ENCODE results near the gene EPHB6.

Gene EPHB6

GRCh38 chr7:142833174-142834048, 21.5 kb upstream of the EPHB6 start:
- DNase-seq (ENCODE audit: low read depth in 2 of 3, low spot score in 2 of 3): no peak

- DNase-seq (ENCODE audit: low read depth in 2 of 3, low spot score in 2 of 3): no peak
These were observed 19.4 kb upstream of the EPHB6 start for GRCh38 chr7:142835487-142835886.

GRCh38 chr7:142836426-142836825, 18.4 kb upstream of the EPHB6 start:
- no peak for DNase-seq (ENCODE audit: low read depth in 2 of 3, low spot score in 2 of 3)

GRCh38 chr7:142838461-142839213, 16.2 kb upstream of the EPHB6 start:
- DNase-seq (ENCODE audit: low read depth in 2 of 3, low spot score in 2 of 3): no peak

GRCh38 chr7:142842251-142842766, 12.6 kb upstream of the EPHB6 start:
- no peak for DNase-seq (ENCODE audit: low read depth in 2 of 3, low spot score in 2 of 3)

GRCh38 chr7:142847353-142847752, 7.5 kb upstream of the EPHB6 start:
- no peak for DNase-seq (ENCODE audit: low read depth in 2 of 3, low spot score in 2 of 3)

- DNase-seq (ENCODE audit: low read depth in 2 of 3, low spot score in 2 of 3): no peak
These were observed 3.6 kb upstream of the EPHB6 start for GRCh38 chr7:142851269-142851668.

- DNase-seq (ENCODE audit: low read depth in 2 of 3, low spot score in 2 of 3): no peak
These were observed 3.0 kb upstream of the EPHB6 start for GRCh38 chr7:142851919-142852318.

- DNase-seq (ENCODE audit: low read depth in 2 of 3, low spot score in 2 of 3): peak; percentile 25 to 47 (median 38)
These were observed 1.0 kb upstream of the EPHB6 start for GRCh38 chr7:142853739-142854371.

GRCh38 chr7:142855114-142855743, 353 bp downstream of the EPHB6 start:
- DNase-seq (ENCODE audit: low read depth in 2 of 3, low spot score in 2 of 3): no peak

- DNase-seq (ENCODE audit: low read depth in 2 of 3, low spot score in 2 of 3): no peak
These were observed 1.1 kb downstream of the EPHB6 start for GRCh38 chr7:142855756-142856564.

- DNase-seq (ENCODE audit: low read depth in 2 of 3, low spot score in 2 of 3): no peak
These were observed 1.8 kb downstream of the EPHB6 start for GRCh38 chr7:142856565-142857245.

- no peak for DNase-seq (ENCODE audit: low read depth in 2 of 3, low spot score in 2 of 3)
These were observed 2.7 kb downstream of the EPHB6 start for GRCh38 chr7:142857625-142858024.

- no peak for DNase-seq (ENCODE audit: low read depth in 2 of 3, low spot score in 2 of 3)
These were observed 4.5 kb downstream of the EPHB6 start for GRCh38 chr7:142859411-142859810.

- DNase-seq (ENCODE audit: low read depth in 2 of 3, low spot score in 2 of 3): no peak
These were observed 5.0 kb downstream of the EPHB6 start for GRCh38 chr7:142859829-142860228.

GRCh38 chr7:142860968-142861367, 6.1 kb downstream of the EPHB6 start:
- DNase-seq (ENCODE audit: low read depth in 2 of 3, low spot score in 2 of 3): no peak

GRCh38 chr7:142862351-142862750, 7.5 kb downstream of the EPHB6 start:
- no peak for DNase-seq (ENCODE audit: low read depth in 2 of 3, low spot score in 2 of 3)

GRCh38 chr7:142862786-142863400, 8.0 kb downstream of the EPHB6 start:
- DNase-seq (ENCODE audit: low read depth in 2 of 3, low spot score in 2 of 3): no peak

All from activated CD8-positive, alpha-beta memory T cell treated with anti-CD3 and anti-CD28 coated beads for 48 hours (primary cell).